Ishikawa (cell line): ENCODE measurements around the gene S100A1.

Experiments used
- EP300 ChIP-seq: IDR thresholded peaks from 2 replicates; pipeline ENCODE4 v1.6.1; 2012; ENCODE audit warnings: borderline replicate concordance
- USF1 ChIP-seq: IDR thresholded peaks from 2 replicates; pipeline ENCODE4 v1.6.1; 2012

- TF ChIP-seq USF1 (no peak), EP300 (no peak)
Observed at GRCh38 chr1:153614906-153615305, 13.3 kb upstream of the S100A1 start.
